ENCODE results near the gene ICAM5.

The ICAM5 gene

DNA sequence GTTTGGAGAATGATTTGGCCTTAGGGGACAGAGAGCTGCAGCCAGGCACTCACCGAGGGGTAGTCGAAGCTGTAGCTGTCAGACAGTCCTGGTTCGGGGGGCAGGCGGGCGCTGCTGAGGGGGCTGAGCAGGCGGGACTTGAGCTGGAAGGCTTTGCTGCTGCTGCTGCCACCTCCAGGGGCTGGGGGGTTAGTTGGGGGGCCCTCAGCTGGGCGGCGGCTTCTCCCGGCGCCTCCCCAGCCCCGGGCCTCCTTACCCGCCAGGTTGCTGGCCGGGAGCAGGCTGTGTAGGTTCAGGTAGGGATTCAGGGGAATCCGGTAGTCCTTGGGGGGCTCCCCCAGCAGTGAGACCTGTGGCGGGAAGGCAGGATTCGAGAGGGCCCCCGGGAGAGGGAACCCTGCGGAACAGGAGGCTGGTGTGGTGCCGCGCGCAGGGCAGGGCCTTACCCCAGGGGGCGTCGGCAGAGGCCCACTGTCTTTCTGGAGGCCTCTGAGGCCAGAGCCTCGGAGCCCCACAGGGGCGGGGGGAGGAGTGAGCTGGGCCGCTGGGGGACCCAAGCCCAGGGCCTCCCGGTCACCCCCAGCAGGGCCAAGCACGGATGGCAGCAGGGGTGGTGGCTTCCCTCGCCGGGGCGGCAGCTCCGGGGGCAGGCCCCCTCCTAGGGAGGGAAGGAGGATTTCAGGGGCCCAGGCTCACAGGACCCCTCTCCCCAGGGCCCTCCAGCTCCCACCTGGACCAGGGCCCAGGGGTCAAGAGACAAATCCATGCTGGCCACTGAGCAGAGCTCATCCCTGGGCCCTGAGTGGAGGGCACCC lies 31.1 kb downstream of the ICAM5 start:
- TF ChIP-seq, protein P1, sequence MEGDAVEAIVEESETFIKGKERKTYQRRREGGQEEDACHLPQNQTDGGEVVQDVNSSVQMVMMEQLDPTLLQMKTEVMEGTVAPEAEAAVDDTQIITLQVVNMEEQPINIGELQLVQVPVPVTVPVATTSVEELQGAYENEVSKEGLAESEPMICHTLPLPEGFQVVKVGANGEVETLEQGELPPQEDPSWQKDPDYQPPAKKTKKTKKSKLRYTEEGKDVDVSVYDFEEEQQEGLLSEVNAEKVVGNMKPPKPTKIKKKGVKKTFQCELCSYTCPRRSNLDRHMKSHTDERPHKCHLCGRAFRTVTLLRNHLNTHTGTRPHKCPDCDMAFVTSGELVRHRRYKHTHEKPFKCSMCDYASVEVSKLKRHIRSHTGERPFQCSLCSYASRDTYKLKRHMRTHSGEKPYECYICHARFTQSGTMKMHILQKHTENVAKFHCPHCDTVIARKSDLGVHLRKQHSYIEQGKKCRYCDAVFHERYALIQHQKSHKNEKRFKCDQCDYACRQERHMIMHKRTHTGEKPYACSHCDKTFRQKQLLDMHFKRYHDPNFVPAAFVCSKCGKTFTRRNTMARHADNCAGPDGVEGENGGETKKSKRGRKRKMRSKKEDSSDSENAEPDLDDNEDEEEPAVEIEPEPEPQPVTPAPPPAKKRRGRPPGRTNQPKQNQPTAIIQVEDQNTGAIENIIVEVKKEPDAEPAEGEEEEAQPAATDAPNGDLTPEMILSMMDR (IDR thresholded peaks at IDR 0.05; ENCODE audit: control insufficient read depth, insufficient read depth, low read depth, low read length, missing control alignments) = no peak
- no peak overlapping the region for H3K4me3 ChIP-seq (ENCODE audit: control insufficient read depth, low read depth, low read length)
- no peak for DNase-seq (ENCODE audit: low read depth)

DNA sequence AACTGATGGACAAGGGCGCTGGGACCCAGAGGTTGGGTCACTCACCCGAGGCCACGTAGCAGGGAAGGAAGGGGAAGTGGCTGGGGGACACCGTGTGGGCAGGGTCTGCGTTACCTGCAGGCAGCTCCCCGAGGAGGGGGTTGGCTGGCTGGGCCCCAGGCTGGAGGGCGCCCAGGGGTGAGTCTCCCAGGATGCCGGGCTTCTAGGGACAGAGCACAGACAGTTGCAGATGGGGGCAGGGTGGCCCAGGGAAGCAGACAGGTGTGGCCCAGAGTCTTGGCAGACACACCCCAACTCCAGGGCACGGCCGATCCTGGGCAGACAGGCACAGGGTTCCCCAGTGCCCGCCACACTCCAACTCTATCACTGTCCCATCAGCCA lies 31.7 kb downstream of the ICAM5 start:
- H3K4me3 ChIP-seq (ENCODE audit: control insufficient read depth, low read depth, low read length) = no peak overlapping the region
- no peak for DNase-seq (ENCODE audit: low read depth)
- TF ChIP-seq, protein P1 (IDR thresholded peaks at IDR 0.05; ENCODE audit: control insufficient read depth, insufficient read depth, low read depth, low read length, missing control alignments) = no peak

DNA sequence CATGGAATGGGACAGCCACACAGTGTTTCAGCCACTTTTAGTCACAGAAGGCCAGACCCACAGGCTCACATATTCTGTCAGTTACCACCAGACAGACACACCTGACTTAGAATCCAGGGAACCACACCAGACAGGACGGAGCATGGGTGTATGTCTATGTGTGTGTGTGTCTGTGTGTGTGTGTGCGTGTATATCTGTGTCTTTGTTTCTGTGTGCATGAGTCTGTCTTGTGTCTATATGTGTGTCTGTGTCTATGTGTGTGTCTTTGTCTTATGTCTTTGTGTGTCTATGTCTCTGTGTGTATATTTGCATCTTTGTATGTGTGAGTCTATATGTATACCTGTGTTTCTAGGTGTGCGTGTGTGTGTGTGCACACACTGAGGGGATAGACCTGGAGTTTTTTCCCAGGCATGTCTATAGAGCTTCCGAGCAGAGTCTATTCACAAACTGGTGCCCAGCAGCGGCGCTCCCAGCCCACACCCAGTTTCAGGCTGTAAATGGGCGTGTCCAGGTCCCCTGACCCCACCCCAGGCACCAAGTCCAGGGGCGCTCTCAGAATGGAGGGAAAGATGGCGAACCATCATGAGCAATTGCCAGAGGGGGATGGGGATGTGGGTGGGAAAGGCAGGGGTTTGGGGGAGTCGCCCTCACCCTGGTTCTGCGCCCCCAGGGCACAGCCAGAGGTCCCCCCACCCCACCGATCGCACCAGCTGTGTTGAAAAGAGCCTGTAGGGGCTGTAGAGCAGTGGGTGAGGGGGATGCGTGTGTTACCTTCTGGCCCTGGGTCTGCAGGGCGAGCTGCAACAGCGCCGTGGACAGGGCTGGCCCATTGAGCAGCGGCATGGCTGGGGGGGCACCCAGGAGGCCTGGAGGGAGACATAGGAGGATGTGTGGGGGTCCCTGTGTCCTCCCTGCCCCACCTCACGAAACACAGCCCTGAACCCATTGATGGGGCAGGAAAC lies 32.4 kb downstream of the ICAM5 start:
- TF ChIP-seq, protein P1 (IDR thresholded peaks at IDR 0.05; ENCODE audit: control insufficient read depth, insufficient read depth, low read depth, low read length, missing control alignments) = no peak
- no peak overlapping the region for H3K4me3 ChIP-seq (ENCODE audit: control insufficient read depth, low read depth, low read length)
- no peak for DNase-seq (ENCODE audit: low read depth)

GRCh38 chr19:10325732-10326131 lies 36.0 kb downstream of the ICAM5 start:
- TF ChIP-seq, protein P1 (IDR thresholded peaks at IDR 0.05; ENCODE audit: control insufficient read depth, insufficient read depth, low read depth, low read length, missing control alignments) = no peak
- no peak overlapping the region for H3K4me3 ChIP-seq (ENCODE audit: control insufficient read depth, low read depth, low read length)
- DNase-seq (ENCODE audit: low read depth) = no peak

GRCh38 chr19:10327793-10328192 lies 38.0 kb downstream of the ICAM5 start:
- TF ChIP-seq, protein P1 (IDR thresholded peaks at IDR 0.05; ENCODE audit: control insufficient read depth, insufficient read depth, low read depth, low read length, missing control alignments) = no peak
- H3K4me3 ChIP-seq (ENCODE audit: control insufficient read depth, low read depth, low read length) = no peak overlapping the region
- no peak for DNase-seq (ENCODE audit: low read depth)

DNA sequence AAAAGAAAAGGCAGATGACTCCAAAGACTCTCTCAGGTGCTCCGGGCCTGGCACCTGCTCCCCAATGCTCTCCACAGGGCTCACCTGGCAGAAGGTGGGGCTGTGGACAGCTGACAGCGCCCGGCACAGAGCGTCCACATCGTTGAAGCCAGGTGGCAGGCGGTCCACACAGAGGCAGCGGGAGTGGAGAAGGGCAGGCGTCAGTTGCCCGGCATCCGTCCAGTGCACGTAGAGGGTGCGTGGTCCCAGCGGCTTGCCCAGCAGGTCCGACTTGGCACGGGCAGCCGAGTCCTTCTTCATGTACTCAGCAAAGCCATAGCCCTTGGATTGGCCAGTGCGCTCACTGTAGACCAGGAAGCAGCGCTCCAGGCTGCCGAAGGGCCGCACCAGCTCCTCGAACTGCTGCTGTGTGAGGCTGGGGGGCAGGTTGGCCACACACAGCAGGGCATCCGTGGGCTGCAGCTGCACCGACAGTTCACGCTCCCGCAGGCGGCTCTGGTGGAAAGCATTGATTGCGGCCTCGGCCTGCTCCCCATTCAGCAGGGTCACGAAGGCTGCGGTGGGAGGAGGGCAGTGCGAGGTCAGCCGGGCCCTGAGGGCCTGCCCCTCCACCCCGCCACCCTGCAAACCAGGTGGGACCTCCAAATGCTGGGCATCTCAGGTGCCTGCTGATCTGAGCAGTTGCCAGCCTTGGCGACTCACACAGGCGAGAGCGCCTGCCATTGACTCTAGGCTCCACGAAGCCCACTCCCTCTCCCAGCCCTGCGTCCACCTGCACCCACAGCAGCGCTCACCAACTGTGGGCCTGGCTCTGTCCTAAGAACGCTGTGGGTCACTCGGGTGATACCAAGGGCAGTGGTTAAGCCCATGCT lies 39.0 kb downstream of the ICAM5 start:
- no peak overlapping the region for H3K4me3 ChIP-seq (ENCODE audit: control insufficient read depth, low read depth, low read length)
- TF ChIP-seq, protein P1 (IDR thresholded peaks at IDR 0.05; ENCODE audit: control insufficient read depth, insufficient read depth, low read depth, low read length, missing control alignments) = no peak
- DNase-seq (ENCODE audit: low read depth) = no peak
